NOMO-1 (cell line): Measurements from ENCODE around the gene HSPB9.
"Not testable (repeated sequence)": the region's sequence is repeated elsewhere in the genome, so short reads cannot be mapped to it uniquely, and the experiment has no call there.

Experiments used
- DNase-seq, 2 experiments: peaks; one replicate each; lab custom pipeline; 2025; ENCODE audit not compliant: unreplicated experiment in 2 of 2; lab: John Stamatoyannopoulos, UW

HSPB9 gene

GRCh38 chr17:42138749-42139492, 16.3 kb downstream of the HSPB9 start:
- DNase-seq = no peak

GRCh38 chr17:42140690-42141089, 18.1 kb downstream of the HSPB9 start:
- DNase-seq = not testable (repeated sequence)

DNA sequence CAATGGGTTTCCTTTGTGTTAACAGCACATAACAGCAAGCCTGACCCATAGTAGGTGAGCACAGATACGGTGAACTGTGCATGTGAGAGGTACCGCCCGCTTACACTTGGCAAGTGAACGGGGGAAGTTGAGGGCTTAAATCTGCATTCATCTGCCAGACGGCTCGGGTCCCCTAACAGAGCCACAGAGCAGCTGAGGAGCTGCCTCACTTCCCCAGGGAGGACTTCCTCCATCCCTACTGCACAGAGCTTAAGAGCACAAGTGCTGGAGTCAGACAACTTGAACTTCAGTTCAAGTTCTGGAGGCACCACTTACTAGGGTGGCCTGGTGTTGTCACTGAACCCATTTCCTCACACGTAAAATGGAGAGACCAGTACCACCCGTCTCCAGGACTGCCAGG, 18.8 kb downstream of the HSPB9 start:
- no peak for DNase-seq

DNA sequence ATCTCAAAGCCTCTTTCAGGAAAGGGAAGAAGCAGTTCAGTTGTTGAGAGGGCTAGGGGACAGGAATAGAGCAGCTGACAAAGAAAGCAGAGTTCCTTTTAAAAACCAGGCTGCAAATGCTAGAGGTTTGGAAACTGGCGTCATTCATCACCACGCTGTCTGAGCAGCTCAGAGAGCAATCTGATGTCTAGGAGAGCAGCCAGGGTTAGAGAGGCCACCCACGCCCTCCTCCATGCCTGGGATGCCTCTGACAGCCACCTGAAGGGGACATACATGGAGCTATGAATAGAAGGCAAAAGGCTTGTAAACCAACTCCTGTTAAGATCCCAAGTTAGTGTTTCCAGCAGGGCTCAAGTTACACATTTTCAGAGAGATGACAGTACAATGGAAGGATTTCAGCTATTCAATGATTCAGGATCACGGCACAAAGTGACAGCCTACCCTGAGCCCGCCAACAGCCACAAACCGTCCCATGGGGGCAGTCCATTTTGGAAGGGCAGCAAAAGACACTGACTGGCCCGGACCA, 19.8 kb downstream of the HSPB9 start:
- no peak for DNase-seq

DNA sequence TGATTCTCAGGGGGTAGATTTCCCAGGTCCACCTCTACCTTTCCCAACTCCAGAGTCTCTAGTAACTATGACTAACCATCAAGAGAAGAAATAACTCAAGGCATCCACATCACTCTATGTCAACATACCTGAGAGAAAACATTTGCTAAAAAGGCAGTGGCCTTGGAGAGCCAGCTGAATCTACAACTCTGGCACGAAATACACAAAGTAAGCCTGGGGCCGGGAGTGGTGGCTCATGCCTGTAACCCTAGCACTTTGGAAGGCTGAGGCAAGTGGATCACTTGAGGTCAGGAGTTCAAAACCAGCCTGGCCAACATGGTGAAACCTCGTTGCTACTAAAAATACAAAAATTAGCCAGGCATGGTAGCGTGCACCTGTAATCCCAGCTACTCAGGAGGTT, 20.5 kb downstream of the HSPB9 start:
- not testable (repeated sequence) for DNase-seq

DNA sequence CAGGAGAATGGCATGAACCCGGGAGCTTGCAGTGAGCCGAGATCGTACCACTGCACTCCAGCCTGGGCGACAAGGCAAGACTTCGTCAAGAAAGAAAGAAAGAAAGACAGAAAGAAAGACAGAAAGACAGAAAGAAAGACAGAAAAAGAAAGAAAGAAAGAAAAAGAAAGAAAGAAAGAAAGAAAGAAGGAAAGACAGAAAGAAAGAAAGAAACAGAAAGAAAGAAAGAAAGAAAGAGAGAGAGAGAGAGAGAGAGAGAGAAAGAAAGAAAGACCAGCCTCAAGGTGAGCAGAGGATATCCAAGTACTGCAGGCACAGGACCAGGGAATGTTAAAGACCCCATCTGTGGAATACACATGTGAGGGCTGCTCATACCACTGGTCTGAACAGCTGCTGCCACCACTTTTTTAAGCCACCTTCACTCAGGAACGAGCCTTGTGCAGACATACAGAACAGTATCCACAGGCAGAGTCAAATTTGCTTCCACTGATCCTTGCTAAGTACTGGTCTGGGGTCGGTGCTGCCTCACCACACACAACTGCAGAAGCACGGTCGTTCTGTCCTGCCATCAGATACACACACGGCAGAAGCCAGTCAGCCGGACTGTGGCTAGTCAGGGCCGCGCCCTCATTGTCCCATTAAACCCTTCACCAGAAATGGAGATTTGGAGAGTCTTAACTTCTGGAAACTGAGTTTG, 24.5 kb downstream of the HSPB9 start:
- no peak for DNase-seq

DNA sequence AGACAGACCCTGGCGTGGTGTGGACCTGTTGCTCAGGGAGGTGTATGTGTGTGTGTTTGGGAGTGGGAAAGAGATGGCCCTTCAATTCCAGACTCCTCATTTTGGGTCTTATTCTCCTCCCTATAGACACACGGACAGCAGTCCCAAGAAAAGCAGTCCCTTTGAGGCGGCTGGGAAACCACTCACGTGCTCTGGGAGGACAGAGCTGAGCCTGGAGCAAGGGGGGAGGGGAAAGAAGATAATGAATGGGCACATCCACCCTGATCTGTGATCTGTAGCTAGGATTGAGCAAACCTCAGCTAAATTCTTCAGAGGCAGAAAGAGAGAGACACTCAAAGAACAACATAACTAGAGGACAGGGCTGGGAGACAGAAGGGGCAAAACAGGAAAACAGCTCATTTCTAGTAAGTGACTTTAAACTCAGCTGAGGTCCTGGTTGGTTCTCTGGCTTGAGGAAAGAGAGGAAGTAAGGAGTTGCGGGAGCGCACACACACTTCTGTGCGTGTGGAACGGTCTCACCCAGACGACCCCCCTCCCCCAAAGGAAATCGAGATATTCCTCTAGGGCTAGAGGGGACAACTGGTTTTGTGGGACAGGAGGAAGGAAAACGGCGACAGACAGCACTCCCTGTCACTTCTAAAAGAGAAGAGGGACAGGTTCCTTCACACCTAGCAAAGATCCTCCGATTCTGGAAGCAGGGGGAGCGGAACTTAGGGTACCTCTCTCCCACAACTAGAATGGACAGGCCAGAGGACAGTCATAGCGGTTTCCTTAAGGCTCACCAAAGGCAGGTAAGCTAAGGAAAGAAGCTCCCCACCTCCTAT, 31.5 kb downstream of the HSPB9 start:
- DNase-seq = peak; percentile 13 to 25

- no peak for DNase-seq
These were observed 33.0 kb downstream of the HSPB9 start for GRCh38 chr17:42155614-42156045.

DNA sequence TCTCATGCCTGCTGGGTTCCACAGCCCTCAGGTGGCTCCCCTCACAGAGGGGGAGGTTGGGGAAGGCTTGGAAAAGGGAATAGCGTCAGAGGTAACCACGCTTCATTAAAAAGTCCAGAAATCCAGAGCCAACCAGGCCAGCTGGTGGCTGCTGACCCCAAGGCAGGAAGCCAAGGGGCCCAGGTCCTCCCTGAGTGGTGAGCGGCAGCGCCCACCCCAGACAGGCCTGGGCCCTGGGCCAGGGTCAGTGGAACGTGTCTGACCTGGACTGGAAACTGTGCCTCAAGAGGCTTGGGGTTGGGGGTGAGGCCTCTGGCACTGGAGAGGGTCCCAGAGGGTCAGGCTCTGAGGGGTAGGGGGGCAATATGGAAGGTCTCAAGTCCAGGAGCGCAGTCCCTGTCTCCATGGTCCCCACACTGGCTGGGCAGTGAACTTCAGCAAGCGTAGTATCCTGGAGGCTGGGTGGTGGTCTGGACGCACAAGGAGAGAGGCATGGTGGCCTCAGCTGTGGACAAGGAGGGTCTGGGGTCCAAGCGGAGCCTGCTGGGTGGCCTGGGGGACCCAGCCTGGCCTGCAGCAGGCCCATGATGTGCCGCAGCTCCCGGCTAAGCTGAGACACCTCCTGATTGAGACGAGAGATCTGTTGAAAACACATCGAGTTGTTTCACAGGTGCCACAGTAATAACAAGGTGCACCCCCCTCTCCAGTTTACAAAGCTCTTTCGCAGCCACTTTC, 37.4 kb downstream of the HSPB9 start:
- DNase-seq = no peak

GRCh38 chr17:42160531-42160910, 37.9 kb downstream of the HSPB9 start:
- DNase-seq = no peak

DNA sequence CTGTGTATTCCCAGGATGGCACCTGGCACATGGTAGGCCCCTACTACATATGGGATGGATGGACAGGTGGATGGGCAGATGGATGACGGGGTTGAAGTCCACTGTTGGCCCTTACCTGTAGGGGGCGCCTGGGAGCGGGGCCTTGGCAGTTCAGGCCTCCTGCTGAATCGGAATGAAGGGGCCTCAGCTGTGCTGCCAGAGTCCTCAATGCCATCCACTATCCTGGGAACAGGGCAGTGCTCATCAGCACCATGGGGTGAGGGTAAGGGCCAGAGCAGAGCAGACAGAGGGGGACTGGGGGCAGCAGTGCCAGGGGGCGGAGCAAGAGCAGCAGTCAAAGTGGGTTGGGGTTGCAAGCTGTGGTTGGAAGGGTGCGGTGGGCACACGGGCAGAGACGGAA, 40.5 kb downstream of the HSPB9 start:
- no peak for DNase-seq

DNA sequence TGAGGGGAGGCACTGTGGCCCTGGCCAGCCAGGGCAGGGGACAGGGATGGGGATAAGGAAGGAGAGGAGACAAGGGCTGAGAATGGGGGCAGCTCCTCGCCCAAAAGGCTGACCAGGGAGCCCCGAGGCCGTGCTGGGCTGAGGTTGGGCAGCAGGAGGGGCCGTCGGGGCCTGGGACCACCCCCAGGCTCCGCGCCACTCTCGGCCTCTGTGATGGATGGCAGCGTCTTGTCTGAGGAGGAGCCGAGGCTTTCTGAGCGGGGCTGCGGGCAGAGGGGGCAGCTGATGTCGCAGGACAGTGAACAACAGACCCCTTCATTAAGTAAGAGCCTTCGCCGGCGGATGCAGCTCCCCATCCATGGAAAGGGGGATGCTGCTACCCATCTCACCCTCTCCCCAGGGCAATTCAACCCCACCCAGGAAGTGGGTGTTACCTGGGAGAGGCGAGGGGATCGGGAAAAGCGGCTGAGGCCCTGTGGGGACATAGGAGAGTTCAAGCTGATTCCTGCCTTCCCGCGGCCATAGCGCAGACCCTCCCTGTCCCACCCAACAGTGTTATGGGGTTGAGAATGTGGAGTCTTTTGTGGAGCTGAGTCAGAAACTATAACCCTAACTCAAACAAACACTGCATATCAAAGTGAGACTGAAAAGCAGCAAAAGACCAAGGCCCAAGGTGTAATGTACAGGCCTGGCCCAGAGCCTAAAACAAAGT, 41.2 kb downstream of the HSPB9 start:
- DNase-seq = no peak

GRCh38 chr17:42165751-42166150, 43.1 kb downstream of the HSPB9 start:
- DNase-seq = no peak

- DNase-seq = no peak
These were observed 43.7 kb downstream of the HSPB9 start for GRCh38 chr17:42166196-42166763.

GRCh38 chr17:42167807-42168206, 45.2 kb downstream of the HSPB9 start:
- peak; percentile 19 to 26 for DNase-seq

- DNase-seq = no peak
These were observed 46.7 kb downstream of the HSPB9 start for GRCh38 chr17:42169351-42169750.

GRCh38 chr17:42171831-42172230, 49.2 kb downstream of the HSPB9 start:
- no peak for DNase-seq
